RWPE1 (cell line): ENCODE data around the gene TTC31.
A peak's percentile ranks its signal among the peaks of the same experiment; 100 is the strongest.

ENCODE experiments used
- CTCF ChIA-PET: fragments of 350-600 bp; sonication (Branson Sonifier 250); formaldehyde crosslinking; extraction: SDS; loops from one replicate; lab custom pipeline; 2021; lab: Yijun Ruan, JAX
- POLR2A ChIA-PET: fragments of 400-600 bp; formaldehyde crosslinking; extraction: SDS; loops from one replicate; lab custom pipeline; 2020; ENCODE audit warnings: antibody characterized with exemption; ENCODE audit not compliant: low non-redundant PET; lab: Yijun Ruan, JAX
- DNase-seq: peaks from one replicate; pipeline ENCODE4 v3.0.0; 2012; ENCODE audit warnings: low spot score
- H3K27ac ChIP-seq: fragments of 450-650 bp; 2 replicates; pipeline ENCODE4 v1.5.1; 2017
- CTCF ChIP-seq: fragments of 450-650 bp; conservative IDR thresholded peaks from 2 replicates; pipeline ENCODE4 v1.5.1; 2017; ENCODE audit warnings: low read depth, mild to moderate bottlenecking

The TTC31 gene

GRCh38 chr2:74482801-74483674, at the start of gene TTC31, which contains the start of gene CCDC142:
TTC31 (plus strand) TSS chr2:74483081; CDS start chr2:74483096, 15 bp downstream.
CCDC142 (minus strand) TSS chr2:74482998; CDS start chr2:74482837, 161 bp downstream.
- H3K27ac ChIP-seq = peak within 1 kb of the TSS; percentile 90
- peak; percentile 93 for DNase-seq
- ChIA-PET POLR2A (interaction anchor here (0.5 to 1.5 kb wide), 4 partner anchors 10 to 252 kb away, joined by 3 to 5 read pairs (median 4); no protein-coding TSS in a partner anchor), CTCF (interaction anchor here (0.5 to 3.6 kb wide), 17 partner anchors 10 to 218 kb away, joined by 3 to 41 read pairs (median 4); partner anchors contain the start of genes AUP1, HTRA2, INO80B and PCGF1)
- TF ChIP-seq CTCF = peak; percentile 89

GRCh38 chr2:74436111-74436805, 46.6 kb upstream of the TTC31 start:
- CTCF ChIA-PET = no interaction called here
- POLR2A ChIA-PET = no interaction called here

GRCh38 chr2:74436848-74437695, 45.8 kb upstream of the TTC31 start:
- CTCF ChIA-PET = no interaction called here
- DNase-seq = no peak
- POLR2A ChIA-PET = no interaction called here
- TF ChIP-seq CTCF = no peak
- H3K27ac ChIP-seq = peak overlapping the region; percentile 34; the same call in 1 of the 2 replicates

More at GRCh38 chr2:74436111-74436805, 46.6 kb upstream of the TTC31 start:
- TF ChIP-seq CTCF = no peak
- no peak for DNase-seq
- H3K27ac ChIP-seq = peak overlapping the region; percentile 34

- no peak for DNase-seq
- H3K27ac ChIP-seq = peak overlapping the region; percentile 27
- ChIA-PET CTCF (no interaction called here), POLR2A (no interaction called here)
- no peak for TF ChIP-seq CTCF
Measured at GRCh38 chr2:74438248-74438647, 44.6 kb upstream of the TTC31 start.

- POLR2A ChIA-PET = interaction anchor here (1.4 kb wide), 1 partner anchor 19 kb away, joined by 5 read pairs; the partner anchor contains the start of gene WBP1
- peak overlapping the region; percentile 94 for H3K27ac ChIP-seq
- TF ChIP-seq CTCF = no peak
- CTCF ChIA-PET = interaction anchor here (0.6 to 1.0 kb wide), 2 partner anchors 12 to 16 kb away, joined by 3 read pairs; partner anchors contain the start of gene INO80B
- no peak for DNase-seq
Measured at GRCh38 chr2:74439373-74439772, 43.5 kb upstream of the TTC31 start.
